T-cell (primary cell): ENCODE measurements around the gene LOXHD1. TPM values are rescaled to one million over a fixed set of nuclear protein-coding genes. Genes with fewer than 3 reads are reported as not detected.

Source experiments
- ATAC-seq, 4 experiments: fragments of 200-7000 bp in 3 of 4; fragments of 150-1000 bp in 1 of 4; cut with Tn5 transposase; replicated peaks in 1 of 4; 1 replicate in 3 of 4; 2 replicates in 1 of 4; pipeline ENCODE4 v1.10.0; 2021; ENCODE audit warnings: moderate library complexity in 3 of 4, mild to moderate bottlenecking in 2 of 4, moderate number of reproducible peaks in 1 of 4
- CTCF ChIA-PET, 2 donors: fragments of 300-600 bp; sonication (Branson Sonifier 250); formaldehyde crosslinking; loops; one replicate each; lab custom pipeline; 2022; ENCODE audit warnings: antibody characterized with exemption in 2 of 2; lab: Charles Lee
- POLR2A ChIA-PET, 2 donors: fragments of 300-600 bp; sonication (Branson Sonifier 250); formaldehyde crosslinking; loops; one replicate each; lab custom pipeline; 2022; ENCODE audit warnings: antibody characterized with exemption in 2 of 2; lab: Charles Lee
- DNase-seq, 35 experiments: peaks; one replicate each; pipeline versions ENCODE4 v3.0.0 to v3.0.0-alpha.2; 2013 to 2023
- H3K27ac ChIP-seq: one replicate; pipeline ENCODE4 v1.5.1; 2013; ENCODE audit warnings: low read length
- H3K27me3 ChIP-seq, 2 experiments: replicated peaks in 1 of 2; 1 replicate in 1 of 2; 2 replicates in 1 of 2; pipeline versions ENCODE4 v1.6.1 to v1.7.0; 2013; ENCODE audit warnings: low read length in 1 of 2, mixed read lengths in 1 of 2; ENCODE audit not compliant: control insufficient read depth in 2 of 2, insufficient read depth in 2 of 2; ENCODE audit errors: extremely low read depth in 1 of 2
- H3K36me3 ChIP-seq, 2 donors: 1 replicate in 1 of 2; 2 replicates in 1 of 2; pipeline versions ENCODE4 v1.6.1 to v1.7.0; 2013; ENCODE audit warnings: low read length in 1 of 2; ENCODE audit not compliant: control insufficient read depth in 2 of 2, insufficient read depth in 1 of 2; ENCODE audit errors: extremely low read depth in 1 of 2
- H3K4me1 ChIP-seq, 2 experiments: 1 replicate in 1 of 2; 2 replicates in 1 of 2; pipeline versions ENCODE4 v1.6.1 to v1.7.0; 2013; ENCODE audit warnings: low read length in 2 of 2, mixed read lengths in 1 of 2; ENCODE audit not compliant: insufficient read depth in 2 of 2, control insufficient read depth in 1 of 2; ENCODE audit errors: extremely low read depth in 1 of 2
- H3K4me3 ChIP-seq, 2 donors: 1 replicate in 1 of 2; 2 replicates in 1 of 2; pipeline versions ENCODE4 v1.5.1 to v1.7.0; 2013; ENCODE audit warnings: mild to moderate bottlenecking in 2 of 2, low read length in 1 of 2, moderate library complexity in 1 of 2; ENCODE audit not compliant: control insufficient read depth in 1 of 2; ENCODE audit errors: extremely low read depth in 1 of 2
- H3K9me3 ChIP-seq: 2 replicates; pipeline ENCODE4 v1.7.0; 2013
- H3K27ac Mint-ChIP-seq, 2 donors: one replicate each; pipeline ENCODE4 v1.8.0; 2020 to 2021; ENCODE audit warnings: mild to moderate bottlenecking in 2 of 2, mixed read lengths in 2 of 2
- H3K27me3 Mint-ChIP-seq, 2 donors: one replicate each; pipeline ENCODE4 v1.8.0; 2021 to 2022; ENCODE audit warnings: mixed read lengths in 2 of 2
- H3K36me3 Mint-ChIP-seq: one replicate; pipeline ENCODE4 v1.8.0; 2021; ENCODE audit warnings: mixed read lengths
- H3K4me1 Mint-ChIP-seq, 3 donors: one replicate each; pipeline ENCODE4 v1.8.0; 2020 to 2022; ENCODE audit warnings: mixed read lengths in 3 of 3, mild to moderate bottlenecking in 1 of 3
- H3K4me3 Mint-ChIP-seq, 3 donors: one replicate each; pipeline ENCODE4 v1.8.0; 2020 to 2022; ENCODE audit warnings: mild to moderate bottlenecking in 3 of 3, mixed read lengths in 3 of 3, moderate library complexity in 3 of 3
- H3K9me3 Mint-ChIP-seq, 3 donors: one replicate each; pipeline ENCODE4 v1.8.0; 2020 to 2022; ENCODE audit warnings: mixed read lengths in 3 of 3
- WGBS: methylation state at CpG from one replicate; pipeline ENCODE4 v1.1.5; 2013; ENCODE audit warnings: missing lambda C conversion rate; ENCODE audit not compliant: insufficient coverage; 5-methylcytosine and 5-hydroxymethylcytosine counted together
- total RNA-seq, 35 experiments: library from RNA in 6 of 35; stranded (reverse) in 6 of 35; fragments of 120-200 nt in 1 of 35; gene quantifications; one replicate each; pipeline versions ENCODE4 v1.2.1 to v1.2.4 and lab custom pipeline; 2013 to 2026

LOXHD1 gene
- total RNA-seq, 5 donors from 2014 or later (not counting 1 experiment from before 2014, with no cell fraction given), result 0.07 to 0.21 (median 0.15) TPM; not detected in 1

GRCh38 chr18:46459789-46460455 lies 197.1 kb downstream of the LOXHD1 start:
- Histone ChIP-seq H3K9me3 (no peaks in the 10 kb centered on the region), H3K36me3 (no peaks in the 10 kb centered on the region), H3K4me3 (no peak overlapping the region), H3K27me3 (peaks cover 0 to 22% of the 10 kb centered on the region in 2 experiments), H3K4me1 (no peaks in the 10 kb centered on the region), H3K27ac (no peak overlapping the region)
- 94% methylated on average over 14 of the region's 19 CpGs for WGBS
- Mint-ChIP-seq H3K27me3 (peaks cover 1 to 6% of the 10 kb centered on the region in 2 donors), H3K9me3 (no peaks in the 10 kb centered on the region), H3K4me1 (no peaks in the 10 kb centered on the region), H3K4me3 (no peak overlapping the region), H3K27ac (no peak overlapping the region), H3K36me3 (no peaks in the 10 kb centered on the region)
- no peak for DNase-seq
- ChIA-PET POLR2A (interaction anchor here (0.5 to 0.7 kb wide), 2 partner anchors 8 to 97 kb away, joined by 3 read pairs; no protein-coding TSS in a partner anchor), CTCF (no interaction called here)
- ATAC-seq, result no peak

- Histone ChIP-seq H3K4me1 (no peaks in the 10 kb centered on the region), H3K36me3 (no peaks in the 10 kb centered on the region), H3K9me3 (no peaks in the 10 kb centered on the region), H3K27ac (no peak overlapping the region), H3K27me3 (peaks cover 0 to 19% of the 10 kb centered on the region in 2 experiments), H3K4me3 (no peak overlapping the region)
- no peak overlapping the region for H3K4me3 Mint-ChIP-seq
- H3K27me3 Mint-ChIP-seq, result peaks cover 0 to 3% of the 10 kb centered on the region in 2 donors
- no peak overlapping the region for H3K27ac Mint-ChIP-seq
- H3K4me1 Mint-ChIP-seq, result no peaks in the 10 kb centered on the region
- ATAC-seq, result no peak
- no peak for DNase-seq
- 86% methylated on average over 3 of the region's 6 CpGs for WGBS
- CTCF ChIA-PET, result no interaction called here
- no peaks in the 10 kb centered on the region for H3K9me3 Mint-ChIP-seq
- no peaks in the 10 kb centered on the region for H3K36me3 Mint-ChIP-seq
- POLR2A ChIA-PET, result no interaction called here
Measured at GRCh38 chr18:46458472-46458871, 198.5 kb downstream of the LOXHD1 start.

- WGBS, result 91% methylated on average over 12 of the region's 13 CpGs
- no peak for ATAC-seq
- Histone ChIP-seq H3K36me3 (no peaks in the 10 kb centered on the region), H3K4me3 (no peak overlapping the region), H3K27ac (no peak overlapping the region), H3K27me3 (peaks cover 0 to 19% of the 10 kb centered on the region in 2 experiments), H3K9me3 (no peaks in the 10 kb centered on the region), H3K4me1 (no peaks in the 10 kb centered on the region)
- POLR2A ChIA-PET, result no interaction called here
- H3K4me3 Mint-ChIP-seq, result no peak overlapping the region
- H3K36me3 Mint-ChIP-seq, result no peaks in the 10 kb centered on the region
- H3K27me3 Mint-ChIP-seq, result peaks cover 0 to 3% of the 10 kb centered on the region in 2 donors
- DNase-seq, result no peak
- CTCF ChIA-PET, result no interaction called here
- no peaks in the 10 kb centered on the region for H3K9me3 Mint-ChIP-seq
- H3K27ac Mint-ChIP-seq, result no peak overlapping the region
- no peaks in the 10 kb centered on the region for H3K4me1 Mint-ChIP-seq
Measured at GRCh38 chr18:46456691-46457090, 200.3 kb downstream of the LOXHD1 start.

- DNase-seq (no peak), ATAC-seq (no peak)
- H3K27ac Mint-ChIP-seq, result no peak overlapping the region
- H3K4me3 Mint-ChIP-seq, result no peak overlapping the region
- no CpG with 5 or more reads among the region's 6 CpGs for WGBS
- peaks cover 3% of the 10 kb centered on the region in 2 donors for H3K27me3 Mint-ChIP-seq
- ChIA-PET CTCF (no interaction called here), POLR2A (no interaction called here)
- Histone ChIP-seq H3K27me3 (peaks cover 0 to 13% of the 10 kb centered on the region in 2 experiments), H3K4me1 (no peaks in the 10 kb centered on the region), H3K4me3 (no peak overlapping the region), H3K27ac (no peak overlapping the region), H3K36me3 (no peaks in the 10 kb centered on the region), H3K9me3 (no peaks in the 10 kb centered on the region)
- no peaks in the 10 kb centered on the region for H3K36me3 Mint-ChIP-seq
- no peaks in the 10 kb centered on the region for H3K4me1 Mint-ChIP-seq
- no peaks in the 10 kb centered on the region for H3K9me3 Mint-ChIP-seq
Measured at GRCh38 chr18:46452820-46453219, 204.2 kb downstream of the LOXHD1 start.

GRCh38 chr18:46449499-46449898 lies 207.5 kb downstream of the LOXHD1 start:
- Histone ChIP-seq H3K36me3 (no peaks in the 10 kb centered on the region), H3K27me3 (peaks cover 0 to 6% of the 10 kb centered on the region in 2 experiments), H3K9me3 (no peaks in the 10 kb centered on the region), H3K27ac (no peak overlapping the region), H3K4me3 (no peak overlapping the region), H3K4me1 (no peaks in the 10 kb centered on the region)
- Mint-ChIP-seq H3K9me3 (peaks cover 4 to 10% (median 4%) of the 10 kb centered on the region in 3 donors), H3K4me3 (no peak overlapping the region), H3K36me3 (no peaks in the 10 kb centered on the region), H3K4me1 (no peaks in the 10 kb centered on the region), H3K27ac (no peak overlapping the region), H3K27me3 (peaks cover 4 to 16% of the 10 kb centered on the region in 2 donors)
- ATAC-seq (no peak), DNase-seq (no peak)
- CTCF ChIA-PET, result interaction anchor here in 1 of 2 donors (0.6 kb wide), 1 partner anchor 12 kb away, joined by 3 read pairs; no protein-coding TSS in a partner anchor
- POLR2A ChIA-PET, result no interaction called here
- no CpG with 5 or more reads among the region's 1 CpG for WGBS

GRCh38 chr18:46449033-46449432 lies 208.0 kb downstream of the LOXHD1 start:
- Histone ChIP-seq H3K27ac (no peak overlapping the region), H3K4me3 (no peak overlapping the region), H3K36me3 (no peaks in the 10 kb centered on the region), H3K27me3 (peaks cover 0 to 6% of the 10 kb centered on the region in 2 experiments), H3K4me1 (no peaks in the 10 kb centered on the region), H3K9me3 (no peaks in the 10 kb centered on the region)
- H3K4me3 Mint-ChIP-seq, result no peak overlapping the region
- no peaks in the 10 kb centered on the region for H3K4me1 Mint-ChIP-seq
- no peak overlapping the region for H3K27ac Mint-ChIP-seq
- ATAC-seq, result no peak
- no peaks in the 10 kb centered on the region for H3K36me3 Mint-ChIP-seq
- POLR2A ChIA-PET, result no interaction called here
- no CpG with 5 or more reads among the region's 2 CpGs for WGBS
- H3K9me3 Mint-ChIP-seq, result peaks cover 4 to 10% (median 4%) of the 10 kb centered on the region in 3 donors
- DNase-seq, result no peak
- CTCF ChIA-PET, result no interaction called here
- peaks cover 4 to 16% of the 10 kb centered on the region in 2 donors for H3K27me3 Mint-ChIP-seq
